HepG2 (cell line): ENCODE measurements around the gene ANKUB1. TPM values are rescaled to one million over a fixed set of nuclear protein-coding genes. Genes with fewer than 3 reads are reported as not detected.
A peak's percentile ranks its signal among the peaks of the same experiment; 100 is the strongest.

Source experiments
- BRD4 ChIP-seq: sonication (generic); formaldehyde crosslinking; IDR thresholded peaks from 2 replicates; pipeline ENCODE4 v1.4.0; 2020; ENCODE audit warnings: missing genetic modification reagents
- E2F5 ChIP-seq: sonication (generic); formaldehyde crosslinking; conservative IDR thresholded peaks from 2 replicates; pipeline ENCODE4 v1.4.0; 2020; ENCODE audit warnings: missing genetic modification reagents
- HMGXB4 ChIP-seq, 2 experiments: sonication (generic) in 1 of 2; formaldehyde crosslinking in 1 of 2; IDR thresholded peaks; 2 replicates each; pipeline versions ENCODE4 v1.4.0 to v1.6.1; 2018 to 2020; ENCODE audit warnings: missing genetic modification reagents in 2 of 2, borderline replicate concordance in 1 of 2, low read depth in 1 of 2, mild to moderate bottlenecking in 1 of 2, missing biosample characterization in 1 of 2
- IKZF4 ChIP-seq: sonication (generic); formaldehyde crosslinking; IDR thresholded peaks from 2 replicates; pipeline ENCODE4 v1.5.1; 2020; ENCODE audit warnings: borderline replicate concordance, mild to moderate bottlenecking, low read depth, missing genetic modification reagents; ENCODE audit errors: not compliant biosample characterization
- MAZ ChIP-seq, 2 experiments: sonication (generic) in 1 of 2; formaldehyde crosslinking in 1 of 2; IDR thresholded peaks; 2 replicates each; pipeline versions ENCODE4 v1.5.0 to v1.6.1; 2012 to 2020; ENCODE audit warnings: low read depth in 2 of 2, mild to moderate bottlenecking in 2 of 2, borderline replicate concordance in 1 of 2, improper control_type of control experiment in 1 of 2, low read length in 1 of 2, missing genetic modification reagents in 1 of 2, moderate library complexity in 1 of 2
- NKX3-1 ChIP-seq: sonication (generic); formaldehyde crosslinking; IDR thresholded peaks from 2 replicates; pipeline ENCODE4 v1.5.0; 2020; ENCODE audit warnings: missing genetic modification reagents
- POLR2AphosphoS5 ChIP-seq: IDR thresholded peaks from 2 replicates; pipeline ENCODE4 v1.6.1; 2012; ENCODE audit warnings: low read depth, low read length
- RXRA ChIP-seq: sonication (generic); formaldehyde crosslinking; IDR thresholded peaks from 2 replicates; pipeline ENCODE4 v1.5.1; 2020; ENCODE audit warnings: missing genetic modification reagents
- SNRNP70 ChIP-seq: fragments of 200-400 bp; formaldehyde crosslinking; IDR thresholded peaks from 2 replicates; pipeline ENCODE4 v1.6.1; 2017; ENCODE audit warnings: mild to moderate bottlenecking, low read depth, low read length, moderate library complexity
- TEF ChIP-seq: sonication (generic); formaldehyde crosslinking; IDR thresholded peaks from 2 replicates; pipeline ENCODE4 v1.5.0; 2020; ENCODE audit warnings: missing genetic modification reagents
- U2AF1 ChIP-seq: fragments of 200-400 bp; formaldehyde crosslinking; optimal IDR thresholded peaks from 2 replicates; pipeline ENCODE3; 2017; ENCODE audit warnings: mild to moderate bottlenecking, low read depth, low read length
- XRCC5 ChIP-seq: fragments of 200-400 bp; formaldehyde crosslinking; optimal IDR thresholded peaks from 2 replicates; pipeline ENCODE3; 2017; ENCODE audit warnings: mild to moderate bottlenecking, low read length
- ZBTB8A ChIP-seq: sonication (generic); formaldehyde crosslinking; IDR thresholded peaks from 2 replicates; pipeline ENCODE4 v1.4.0; 2020; ENCODE audit warnings: mild to moderate bottlenecking, low read depth, missing genetic modification reagents, borderline replicate concordance
- ZNF329 ChIP-seq: sonication (generic); formaldehyde crosslinking; IDR thresholded peaks from 2 replicates; pipeline ENCODE4 v1.9.0; 2021; ENCODE audit warnings: low read depth, mild to moderate bottlenecking, missing genetic modification reagents
- ZNF678 ChIP-seq: sonication (generic); formaldehyde crosslinking; IDR thresholded peaks from 2 replicates; pipeline ENCODE4 v1.4.0; 2020; ENCODE audit warnings: mild to moderate bottlenecking, missing genetic modification reagents
- ZNF775 ChIP-seq: sonication (generic); formaldehyde crosslinking; IDR thresholded peaks from 2 replicates; pipeline ENCODE4 v1.4.0; 2020; ENCODE audit warnings: missing genetic modification reagents, mild to moderate bottlenecking, moderate library complexity, borderline replicate concordance
- ZNF788 ChIP-seq: sonication (generic); formaldehyde crosslinking; IDR thresholded peaks from 2 replicates; pipeline ENCODE4 v1.5.0; 2020; ENCODE audit warnings: mild to moderate bottlenecking, missing genetic modification reagents, borderline replicate concordance
- polyA plus RNA-seq, 8 experiments: library from polyadenylated mRNA; depleted of rRNA in 3 of 8; stranded (reverse) in 7 of 8; unstranded in 1 of 8; fragments of >200 nt; fragmentation: Illumina TruSeq in 4 of 8; extraction: Trizol in 4 of 8; gene quantifications; 2 replicates each; pipeline versions ENCODE4 v1.2.1 to v1.2.3, GENCODE V29; 2011 to 2016; ENCODE audit warnings: low read depth in 4 of 8, missing spikeins in 1 of 8, mixed read lengths in 1 of 8; ENCODE audit not compliant: insufficient read depth in 1 of 8
- total RNA-seq, 5 experiments: library from RNA; depleted of rRNA; stranded (reverse); fragments of >200 nt; fragmentation: Illumina TruSeq; extraction: Trizol; gene quantifications; 2 replicates each; pipeline ENCODE4 v1.2.3, GENCODE V29; 2016; ENCODE audit warnings: low read depth in 1 of 5
- TF ChIP-seq, protein P1 (sequence below): sonication (generic); formaldehyde crosslinking; IDR thresholded peaks from 2 replicates; pipeline ENCODE4 v1.4.0; 2020; ENCODE audit warnings: missing genetic modification reagents

Gene ANKUB1
- total and polyA plus RNA-seq, 2 of the 13 experiments (the other 11 are each of a cell fraction or from before 2014, with no cell fraction given), result not detected

DNA sequence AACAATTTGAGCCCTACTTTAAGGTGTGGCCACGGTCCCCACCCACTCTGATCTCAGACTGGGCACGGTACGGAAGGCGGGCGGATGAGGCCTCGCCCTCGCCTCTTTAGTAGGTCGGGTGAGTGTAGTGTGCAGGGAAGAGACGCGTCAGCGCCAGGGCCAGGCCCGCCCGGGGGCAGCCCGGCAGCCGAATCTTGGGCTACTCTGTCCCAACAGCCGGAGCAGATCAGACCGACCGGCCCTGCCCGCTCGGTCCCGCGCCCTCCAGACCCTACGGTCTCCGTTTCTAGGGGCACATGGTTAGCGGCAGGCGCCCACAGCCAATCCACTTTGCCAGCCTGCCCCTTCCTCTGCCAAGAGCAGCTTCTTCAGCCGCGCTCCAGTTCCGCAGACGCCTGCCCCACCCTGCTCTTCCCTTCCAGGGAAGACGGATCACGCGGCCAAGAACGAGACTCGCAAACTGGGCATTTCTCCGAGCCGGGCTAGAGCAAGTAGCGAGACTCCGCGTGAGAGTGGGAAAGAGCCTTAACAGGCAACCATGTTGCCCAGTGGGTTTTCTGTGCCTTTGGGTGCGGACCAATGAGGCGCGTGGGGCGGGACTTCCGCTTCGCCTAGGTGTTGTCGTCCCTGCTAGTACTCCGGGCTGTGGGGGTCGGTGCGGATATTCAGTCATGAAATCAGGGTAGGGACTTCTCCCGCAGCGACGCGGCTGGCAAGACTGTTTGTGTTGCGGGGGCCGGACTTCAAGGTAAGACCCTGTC, 20.4 kb upstream of the ANKUB1 start, which contains the start of gene RNF13 (continued):
- TF ChIP-seq, protein P1, sequence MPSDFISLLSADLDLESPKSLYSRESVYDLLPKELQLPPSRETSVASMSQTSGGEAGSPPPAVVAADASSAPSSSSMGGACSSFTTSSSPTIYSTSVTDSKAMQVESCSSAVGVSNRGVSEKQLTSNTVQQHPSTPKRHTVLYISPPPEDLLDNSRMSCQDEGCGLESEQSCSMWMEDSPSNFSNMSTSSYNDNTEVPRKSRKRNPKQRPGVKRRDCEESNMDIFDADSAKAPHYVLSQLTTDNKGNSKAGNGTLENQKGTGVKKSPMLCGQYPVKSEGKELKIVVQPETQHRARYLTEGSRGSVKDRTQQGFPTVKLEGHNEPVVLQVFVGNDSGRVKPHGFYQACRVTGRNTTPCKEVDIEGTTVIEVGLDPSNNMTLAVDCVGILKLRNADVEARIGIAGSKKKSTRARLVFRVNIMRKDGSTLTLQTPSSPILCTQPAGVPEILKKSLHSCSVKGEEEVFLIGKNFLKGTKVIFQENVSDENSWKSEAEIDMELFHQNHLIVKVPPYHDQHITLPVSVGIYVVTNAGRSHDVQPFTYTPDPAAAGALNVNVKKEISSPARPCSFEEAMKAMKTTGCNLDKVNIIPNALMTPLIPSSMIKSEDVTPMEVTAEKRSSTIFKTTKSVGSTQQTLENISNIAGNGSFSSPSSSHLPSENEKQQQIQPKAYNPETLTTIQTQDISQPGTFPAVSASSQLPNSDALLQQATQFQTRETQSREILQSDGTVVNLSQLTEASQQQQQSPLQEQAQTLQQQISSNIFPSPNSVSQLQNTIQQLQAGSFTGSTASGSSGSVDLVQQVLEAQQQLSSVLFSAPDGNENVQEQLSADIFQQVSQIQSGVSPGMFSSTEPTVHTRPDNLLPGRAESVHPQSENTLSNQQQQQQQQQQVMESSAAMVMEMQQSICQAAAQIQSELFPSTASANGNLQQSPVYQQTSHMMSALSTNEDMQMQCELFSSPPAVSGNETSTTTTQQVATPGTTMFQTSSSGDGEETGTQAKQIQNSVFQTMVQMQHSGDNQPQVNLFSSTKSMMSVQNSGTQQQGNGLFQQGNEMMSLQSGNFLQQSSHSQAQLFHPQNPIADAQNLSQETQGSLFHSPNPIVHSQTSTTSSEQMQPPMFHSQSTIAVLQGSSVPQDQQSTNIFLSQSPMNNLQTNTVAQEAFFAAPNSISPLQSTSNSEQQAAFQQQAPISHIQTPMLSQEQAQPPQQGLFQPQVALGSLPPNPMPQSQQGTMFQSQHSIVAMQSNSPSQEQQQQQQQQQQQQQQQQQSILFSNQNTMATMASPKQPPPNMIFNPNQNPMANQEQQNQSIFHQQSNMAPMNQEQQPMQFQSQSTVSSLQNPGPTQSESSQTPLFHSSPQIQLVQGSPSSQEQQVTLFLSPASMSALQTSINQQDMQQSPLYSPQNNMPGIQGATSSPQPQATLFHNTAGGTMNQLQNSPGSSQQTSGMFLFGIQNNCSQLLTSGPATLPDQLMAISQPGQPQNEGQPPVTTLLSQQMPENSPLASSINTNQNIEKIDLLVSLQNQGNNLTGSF, result peak; percentile 44; the same call in 1 of the 2 replicates
- TF ChIP-seq IKZF4 (no peak), RXRA (CRISPR knock-in tag) (peak; percentile 31; the same call in 1 of the 2 replicates), ZBTB8A (CRISPR knock-in tag) (peak; percentile 72; the same call in 1 of the 2 replicates), POLR2AphosphoS5 (peak; percentile 84), HMGXB4 (CRISPR knock-in tag; IDR thresholded peaks at IDR 0.05; ENCODE audit: borderline replicate concordance in 1 of 2, low read depth in 1 of 2) (peak; percentile 3 to 92; a peak in 3 of 4 replicates), U2AF1 (peak; percentile 76), BRD4 (peak; percentile 33; the same call in 1 of the 2 replicates), ZNF329 (CRISPR knock-in tag) (0 out of 2 replicates have a peak, but pooled peaks have one; percentile 16), SNRNP70 (no peak), TEF (CRISPR knock-in tag) (no peak), MAZ (IDR thresholded peaks at IDR 0.05; ENCODE audit: borderline replicate concordance, low read depth, low read length) (0 out of 2 replicates have a peak, but pooled peaks have one; percentile 12), MAZ (CRISPR knock-in tag; IDR thresholded peaks at IDR 0.05; ENCODE audit: low read depth) (peak; percentile 63), XRCC5 (peak; percentile 42), ZNF788 (CRISPR knock-in tag) (peak; percentile 89; the same call in 1 of the 2 replicates), NKX3-1 (CRISPR knock-in tag) (peak; percentile 20; the same call in 1 of the 2 replicates), ZNF775 (CRISPR knock-in tag) (0 out of 2 replicates have a peak, but pooled peaks have one; percentile 71), ZNF678 (0 out of 2 replicates have a peak, but pooled peaks have one; percentile 33), E2F5 (CRISPR knock-in tag) (0 out of 2 replicates have a peak, but pooled peaks have one; percentile 4)
